ENCODE results near the gene MTG2. TPM values are rescaled to one million over a fixed set of nuclear protein-coding genes. Genes with fewer than 3 reads are reported as not detected.

Gene MTG2
- total RNA-seq, 1 experiment from 2014 or later = 46.4 TPM

GRCh38 chr20:62186887-62187866, 4.3 kb downstream of the MTG2 start:
- DNase-seq (ENCODE audit: low read depth) = no peak

DNA sequence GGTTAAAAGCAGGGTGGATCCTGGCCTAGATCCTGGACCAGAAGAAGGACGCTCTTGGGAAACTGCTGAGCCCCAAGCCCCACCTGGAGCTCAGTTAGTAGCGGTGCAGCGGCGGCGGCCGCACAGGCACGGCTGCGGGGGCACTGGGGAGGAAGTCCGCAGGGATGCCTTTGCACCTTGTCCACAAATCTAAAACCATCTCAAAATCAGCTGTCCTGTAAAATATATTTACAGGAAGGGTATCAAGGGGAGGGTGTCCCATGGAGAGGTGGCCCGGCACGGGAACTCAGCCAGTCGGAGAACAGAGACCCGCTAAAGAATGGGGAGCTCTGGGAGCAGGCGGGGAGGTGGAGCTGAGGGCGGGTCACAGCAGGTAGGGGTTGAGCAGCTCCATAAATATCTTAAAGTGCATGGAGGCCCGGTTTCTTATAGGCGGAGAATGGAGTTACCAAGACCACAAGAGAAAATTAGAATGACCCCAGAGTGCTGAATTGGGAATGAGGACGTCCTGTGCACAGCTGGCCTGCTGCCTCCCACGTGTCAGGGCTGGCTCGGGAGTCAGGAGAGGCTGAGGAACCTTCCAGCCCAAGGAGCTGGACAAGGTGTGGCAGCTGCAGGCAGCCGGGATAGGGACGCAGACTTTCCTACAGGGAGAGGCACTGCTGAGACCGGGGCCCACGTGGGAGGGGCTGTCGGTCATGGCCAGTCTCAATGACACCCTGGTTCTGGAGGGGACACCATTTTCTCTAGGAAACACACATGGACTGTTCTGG, 8.0 kb downstream of the MTG2 start:
- no peak for DNase-seq (ENCODE audit: low read depth)

GRCh38 chr20:62191781-62192559, 9.1 kb downstream of the MTG2 start:
- no peak for DNase-seq (ENCODE audit: low read depth)

DNA sequence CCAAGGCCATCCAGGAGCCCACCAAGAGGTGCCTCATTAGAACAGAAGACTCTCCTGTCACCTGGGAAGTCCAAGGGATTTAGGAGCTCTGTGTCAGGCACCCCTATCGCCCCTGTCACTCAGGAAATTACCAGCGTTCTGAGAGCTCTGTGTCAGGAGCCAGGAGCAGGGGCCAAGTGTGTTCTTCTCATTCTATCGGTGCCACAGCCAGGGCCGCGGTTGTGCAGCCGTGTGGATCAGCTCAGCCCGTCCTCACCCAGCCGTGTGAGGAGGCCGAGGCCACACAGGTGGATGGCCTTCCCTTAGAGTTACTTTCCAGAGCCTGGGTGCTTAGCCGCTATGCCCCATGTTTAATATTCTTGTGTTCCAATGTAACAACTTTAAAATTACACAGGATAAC, 9.8 kb downstream of the MTG2 start:
- DNase-seq (ENCODE audit: low read depth) = no peak

DNA sequence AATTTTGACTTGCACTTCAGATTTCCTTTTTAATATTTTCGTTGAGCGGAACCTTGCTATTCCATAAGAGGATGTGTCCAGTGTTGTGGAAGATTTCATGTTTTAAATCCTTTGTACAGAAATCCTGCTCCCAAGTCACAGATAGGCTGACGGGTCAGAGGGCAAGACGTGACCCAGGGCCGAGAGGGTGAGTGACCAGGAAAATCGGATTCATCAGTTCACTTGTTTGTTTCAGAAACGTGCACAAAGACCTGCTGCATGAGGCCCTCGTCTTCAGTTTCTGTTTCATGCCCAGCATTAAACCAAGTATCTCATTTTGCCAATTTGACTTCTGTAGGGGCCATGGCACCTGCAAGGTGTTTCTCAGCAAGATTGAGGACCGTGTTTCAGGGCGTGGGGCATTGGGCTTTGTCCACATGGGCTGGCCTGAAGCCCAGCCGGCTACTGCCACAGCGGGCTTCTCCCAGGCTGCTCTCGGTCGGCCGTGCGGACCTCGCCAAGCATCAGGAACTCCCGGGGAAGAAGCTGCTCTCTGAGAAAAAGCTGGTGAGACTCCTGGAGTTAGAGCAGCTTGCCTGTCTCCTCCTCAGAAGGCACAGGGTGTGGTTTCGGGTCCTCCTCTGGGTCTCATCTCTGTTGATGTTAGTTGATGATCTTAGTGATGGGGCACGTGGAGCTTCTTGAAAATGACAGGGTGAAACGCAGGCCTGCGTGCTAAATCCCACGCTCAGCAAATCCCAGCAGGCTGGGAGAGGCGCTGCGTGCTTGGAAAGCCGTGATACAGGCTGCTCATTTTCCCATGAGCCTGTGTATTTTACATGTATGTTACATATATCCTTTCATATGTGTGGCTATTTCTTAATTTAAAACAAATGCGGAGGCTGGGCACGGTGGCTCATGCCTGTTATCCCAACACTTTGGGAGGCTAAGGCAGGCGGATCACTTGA, 10.5 kb downstream of the MTG2 start:
- no peak for DNase-seq (ENCODE audit: low read depth)

DNA sequence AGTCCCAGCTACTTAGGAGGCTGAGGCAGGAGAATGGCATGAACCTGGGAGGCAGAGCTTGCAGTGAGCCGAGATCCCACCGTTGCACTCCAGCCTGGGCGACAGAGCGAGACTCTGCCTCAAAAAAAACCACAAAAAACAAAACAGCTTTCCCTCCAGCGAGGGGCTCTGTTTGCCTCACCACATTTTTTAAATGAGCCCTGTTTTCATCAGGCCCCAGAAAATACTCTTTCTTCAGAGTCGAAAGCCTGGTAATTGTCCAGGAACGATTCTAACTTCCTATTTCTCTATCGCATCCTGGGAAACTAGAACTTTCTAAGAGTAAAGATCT, 12.2 kb downstream of the MTG2 start:
- no peak for DNase-seq (ENCODE audit: low read depth)

- DNase-seq (ENCODE audit: low read depth) = no peak
These were observed 12.9 kb downstream of the MTG2 start for GRCh38 chr20:62195736-62196135.

DNA sequence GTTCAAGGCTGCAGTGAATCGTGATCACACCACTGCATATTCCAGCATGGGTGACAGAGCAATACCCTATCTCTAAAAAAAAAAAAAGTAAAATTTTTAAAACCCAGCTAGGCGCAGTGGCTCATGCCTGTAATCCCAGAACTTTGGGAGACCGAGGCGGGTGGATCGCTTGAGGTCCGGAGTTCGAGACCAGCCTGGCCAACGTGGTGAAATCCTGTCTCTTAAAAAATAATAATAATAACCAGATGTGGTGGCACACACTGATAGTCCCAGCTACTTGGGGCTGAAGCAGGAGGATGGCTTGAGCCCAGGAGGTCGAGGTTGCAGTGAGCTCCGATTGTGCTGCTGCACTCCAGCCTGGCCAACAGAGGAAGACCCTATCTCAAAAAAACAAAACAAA, 13.5 kb downstream of the MTG2 start:
- DNase-seq (ENCODE audit: low read depth) = no peak

DNA sequence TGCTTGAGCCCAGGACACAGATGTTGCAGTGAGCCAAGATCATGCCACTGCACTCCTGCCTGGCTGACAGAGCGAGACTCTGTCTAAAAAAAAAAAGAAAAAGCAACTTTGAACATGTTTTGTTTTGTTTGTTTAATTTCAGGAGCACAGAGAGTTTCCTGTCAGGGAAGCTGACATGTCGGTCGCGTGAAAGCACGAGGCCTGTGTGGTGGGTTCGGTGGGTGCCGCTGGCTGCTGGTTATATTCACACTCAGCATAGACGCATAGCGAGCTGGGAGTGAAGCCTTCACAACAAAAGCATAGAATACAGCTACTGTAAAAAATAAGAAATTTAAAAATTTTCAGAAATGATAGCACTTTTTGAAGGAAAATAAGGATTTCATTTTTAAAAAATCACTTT, 14.5 kb downstream of the MTG2 start:
- DNase-seq (ENCODE audit: low read depth) = no peak

DNA sequence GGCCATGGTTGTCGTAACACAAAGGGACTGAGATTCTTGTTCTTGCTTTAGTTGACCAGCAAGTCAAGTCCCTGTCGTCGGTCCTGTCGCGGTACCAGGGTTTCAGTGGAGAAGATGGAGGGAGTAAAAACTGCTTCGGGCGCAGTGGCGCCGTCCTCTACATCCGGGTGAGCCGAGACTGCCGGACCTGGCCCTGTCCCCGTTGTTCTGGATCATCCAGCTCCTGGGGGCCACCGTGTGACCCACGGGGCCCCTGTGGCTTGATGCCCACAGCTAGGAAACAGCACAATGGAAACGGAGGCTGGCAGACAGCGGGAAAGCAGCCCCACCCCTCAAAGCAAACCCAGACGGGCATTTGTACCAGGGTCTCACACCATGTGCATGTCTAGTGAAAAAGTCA, 15.0 kb downstream of the MTG2 start:
- no peak for DNase-seq (ENCODE audit: low read depth)

DNA sequence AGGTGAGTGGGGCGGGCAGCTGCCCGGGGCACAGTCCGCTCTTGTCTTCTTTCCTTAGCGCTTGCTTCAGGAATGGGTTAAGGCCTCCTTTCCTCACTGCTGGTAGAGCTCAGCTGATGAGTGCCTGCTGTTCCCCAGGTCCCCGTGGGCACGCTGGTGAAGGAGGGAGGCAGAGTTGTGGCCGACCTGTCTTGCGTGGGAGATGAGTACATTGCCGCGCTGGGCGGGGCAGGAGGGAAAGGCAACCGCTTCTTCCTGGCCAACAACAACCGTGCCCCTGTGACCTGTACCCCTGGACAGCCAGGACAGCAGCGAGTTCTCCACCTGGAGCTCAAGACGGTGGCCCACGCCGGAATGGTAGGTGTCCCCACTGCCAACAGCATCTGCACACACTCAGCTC, 15.7 kb downstream of the MTG2 start:
- DNase-seq (ENCODE audit: low read depth) = no peak

GRCh38 chr20:62198931-62199330, 16.1 kb downstream of the MTG2 start:
- no peak for DNase-seq (ENCODE audit: low read depth)

DNA sequence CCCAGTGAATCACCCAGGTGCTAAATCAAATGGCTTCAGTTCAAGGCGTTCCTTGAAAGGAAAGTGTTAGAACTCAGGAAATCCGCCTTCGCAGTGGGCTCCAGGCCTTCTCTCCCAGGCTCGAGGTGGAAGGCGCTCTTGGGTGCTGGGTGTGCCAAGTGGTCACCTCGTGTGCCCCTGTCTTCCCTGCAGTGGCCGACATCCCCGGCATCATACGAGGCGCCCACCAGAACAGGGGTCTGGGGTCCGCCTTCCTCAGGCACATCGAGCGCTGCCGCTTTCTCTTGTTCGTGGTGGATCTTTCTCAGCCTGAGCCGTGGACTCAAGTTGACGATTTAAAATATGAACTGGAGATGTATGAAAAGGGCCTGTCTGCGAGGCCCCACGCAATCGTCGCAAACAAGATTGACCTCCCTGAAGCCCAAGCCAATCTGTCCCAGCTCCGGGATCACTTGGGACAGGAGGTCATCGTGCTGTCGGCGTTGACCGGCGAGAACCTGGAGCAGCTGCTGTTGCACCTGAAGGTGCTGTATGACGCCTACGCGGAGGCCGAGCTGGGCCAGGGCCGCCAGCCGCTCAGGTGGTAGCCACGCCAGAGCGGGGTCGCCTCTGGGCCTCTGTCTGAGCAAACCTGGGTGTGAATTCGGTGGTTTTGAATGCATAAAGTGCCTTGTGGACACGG, 17.8 kb downstream of the MTG2 start:
- no peak for DNase-seq (ENCODE audit: low read depth)

GRCh38 chr20:62201173-62202082, 18.6 kb downstream of the MTG2 start:
- DNase-seq (ENCODE audit: low read depth) = no peak

- peak; percentile 66 for DNase-seq (ENCODE audit: low read depth)
These were observed 19.2 kb downstream of the MTG2 start for GRCh38 chr20:62202083-62202395.

GRCh38 chr20:62202676-62203377, 20.0 kb downstream of the MTG2 start:
- no peak for DNase-seq (ENCODE audit: low read depth)

- no peak for DNase-seq (ENCODE audit: low read depth)
These were observed 20.7 kb downstream of the MTG2 start for GRCh38 chr20:62203378-62204030.

DNA sequence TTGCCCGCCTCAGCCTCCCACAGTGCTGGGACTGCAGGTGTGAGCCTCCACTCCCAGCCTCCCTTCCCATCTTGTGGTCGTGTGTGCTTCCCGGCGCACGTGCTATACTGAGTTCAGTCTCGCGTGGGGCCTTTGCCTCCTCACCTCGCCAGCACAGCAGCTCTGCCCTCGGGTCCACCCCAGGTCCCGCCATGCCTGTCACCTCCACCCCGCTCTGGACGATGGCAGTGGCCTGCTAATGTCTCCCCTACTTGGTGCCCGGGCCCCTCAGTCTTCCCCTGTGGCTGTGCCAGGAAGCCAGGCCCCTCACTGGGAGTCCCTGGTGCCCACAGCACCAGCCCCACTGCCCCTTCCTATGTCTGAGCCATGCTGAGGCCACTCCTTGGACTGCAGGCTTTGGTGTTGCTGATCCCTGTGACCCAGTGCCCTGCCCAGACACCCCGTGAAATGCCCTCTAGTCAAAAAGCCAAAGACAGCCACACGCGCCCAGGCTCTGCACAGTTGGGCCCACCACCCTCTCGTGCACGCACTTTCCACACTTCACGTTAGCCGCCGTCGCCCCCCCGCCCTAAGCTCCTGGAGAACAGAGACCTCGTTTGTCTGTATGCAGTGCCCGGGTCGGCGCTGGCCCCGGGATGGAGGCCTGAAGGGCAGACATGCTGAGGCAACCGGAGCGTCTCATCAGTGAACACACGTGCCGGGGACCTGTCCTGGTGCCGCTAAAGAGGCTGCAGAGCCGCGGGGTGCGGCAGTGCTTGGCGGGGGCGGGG, 23.0 kb downstream of the MTG2 start:
- no peak for DNase-seq (ENCODE audit: low read depth)

Data from M059J (cell line).